Stimulated activated CD4-positive, alpha-beta T cell treated with anti-CD3 and anti-CD28 coated beads, Interleukin-1b, Interleukin-23, amount 100 ng/mL, for 48 hours (primary cell): Measurements from ENCODE around the gene ZNF91.
"Not testable (repeated sequence)": the region's sequence is repeated elsewhere in the genome, so short reads cannot be mapped to it uniquely, and the experiment has no call there.

Experiments used
- DNase-seq: peaks from one replicate; pipeline ENCODE4 v3.0.0-alpha.2; 2020

The ZNF91 gene

GRCh38 chr19:23315286-23315685 lies 80.0 kb downstream of the ZNF91 start:
- no peak for DNase-seq

- no peak for DNase-seq
Measured at GRCh38 chr19:23314505-23315251, 80.6 kb downstream of the ZNF91 start.

- no peak for DNase-seq
Measured at GRCh38 chr19:23313196-23313595, 82.1 kb downstream of the ZNF91 start.

- no peak for DNase-seq
Measured at GRCh38 chr19:23312515-23312914, 82.8 kb downstream of the ZNF91 start.

GRCh38 chr19:23311551-23311950 lies 83.7 kb downstream of the ZNF91 start:
- no peak for DNase-seq

- DNase-seq, result no peak
Measured at GRCh38 chr19:23310729-23311211, 84.5 kb downstream of the ZNF91 start.

GRCh38 chr19:23309926-23310325 lies 85.3 kb downstream of the ZNF91 start:
- DNase-seq, result no peak

GRCh38 chr19:23305555-23305954 lies 89.7 kb downstream of the ZNF91 start:
- DNase-seq, result no peak

- no peak for DNase-seq
Measured at GRCh38 chr19:23304238-23304637, 91.0 kb downstream of the ZNF91 start.

- DNase-seq, result no peak
Measured at GRCh38 chr19:23294141-23294540, 101.1 kb downstream of the ZNF91 start.

GRCh38 chr19:23289966-23290365 lies 105.3 kb downstream of the ZNF91 start:
- DNase-seq, result not testable (repeated sequence)
